ENCODE data around the gene DNAJB13. TPM values are rescaled to one million over a fixed set of nuclear protein-coding genes. Genes with fewer than 3 reads are reported as not detected.

Gene DNAJB13
- total and polyA plus RNA-seq, 3 experiments from 2014 or later: 0.31 to 0.44 TPM; not detected in 1

DNA sequence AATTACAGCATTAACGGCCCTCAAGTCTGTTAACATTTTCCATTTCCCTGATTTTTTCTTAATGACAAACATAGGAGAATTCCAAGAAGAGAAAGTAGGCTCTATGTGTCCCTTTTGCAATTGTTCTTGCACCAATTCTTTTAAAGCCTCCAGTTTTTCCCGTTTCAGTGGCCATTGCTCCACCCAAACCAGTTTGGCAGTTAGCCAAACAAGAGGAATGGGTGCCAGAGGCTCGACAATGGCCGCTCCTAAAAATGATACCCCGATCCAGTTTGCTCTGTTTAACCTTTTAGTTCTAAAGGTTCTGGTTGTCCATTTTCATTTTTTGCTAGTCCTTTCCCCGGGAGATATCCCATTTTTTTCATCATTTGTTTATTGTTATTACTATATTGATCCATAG lies 6.7 kb upstream of the DNAJB13 start:
- Histone ChIP-seq H3K4me1 (ENCODE audit: insufficient read depth, low read length) (no peaks in the 10 kb centered on the region), H3K36me3 (ENCODE audit: insufficient read depth, low read length) (no peaks in the 10 kb centered on the region), H3K27ac (ENCODE audit: low read depth, low read length) (no peak overlapping the region), H3K27me3 (ENCODE audit: insufficient read depth, low read length, poor library complexity, severe bottlenecking) (no peaks in the 10 kb centered on the region), H3K9me3 (ENCODE audit: low read length) (no peaks in the 10 kb centered on the region), H3K4me3 (ENCODE audit: low read length) (no peak overlapping the region)
- DNase-seq: no peak
- ChIA-PET CTCF (no interaction called here), POLR2A (no interaction called here)
- H3K4me3 Mint-ChIP-seq: no peak overlapping the region
- peaks cover 0 to 5% of the 10 kb centered on the region in 2 donors for H3K27me3 Mint-ChIP-seq
- H3K27ac Mint-ChIP-seq: peak overlapping the region in 1 of 8 donors; percentile 2
- peaks cover 2 to 13% (median 8%) of the 10 kb centered on the region in 3 donors for H3K36me3 Mint-ChIP-seq
- H3K9me3 Mint-ChIP-seq: no peaks in the 10 kb centered on the region
- no peaks in the 10 kb centered on the region for H3K4me1 Mint-ChIP-seq

DNA sequence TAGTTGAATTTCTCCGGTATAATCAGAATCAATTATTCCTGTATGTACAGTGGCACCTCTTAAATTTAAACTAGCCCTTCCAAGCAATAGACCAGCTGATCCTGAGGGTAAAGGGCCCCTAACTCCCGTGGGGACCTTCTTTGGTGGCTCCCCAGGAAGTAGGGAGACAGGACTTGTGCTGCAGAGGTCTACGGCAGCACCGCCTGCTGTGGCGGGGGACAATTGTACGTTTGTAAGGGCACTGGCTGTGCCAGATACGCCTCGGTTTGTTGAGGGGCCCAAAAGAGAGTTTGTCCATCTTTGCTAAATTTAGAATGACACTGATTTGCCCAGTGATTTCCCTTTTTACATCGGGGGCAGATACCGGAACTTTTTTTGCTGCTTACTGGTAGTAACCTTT lies 5.9 kb upstream of the DNAJB13 start:
- POLR2A ChIA-PET: no interaction called here
- peaks cover 0 to 5% of the 10 kb centered on the region in 2 donors for H3K27me3 Mint-ChIP-seq
- Histone ChIP-seq H3K36me3 (ENCODE audit: insufficient read depth, low read length) (no peaks in the 10 kb centered on the region), H3K4me3 (ENCODE audit: low read length) (no peak overlapping the region), H3K4me1 (ENCODE audit: insufficient read depth, low read length) (no peaks in the 10 kb centered on the region), H3K9me3 (ENCODE audit: low read length) (no peaks in the 10 kb centered on the region), H3K27ac (ENCODE audit: low read depth, low read length) (no peak overlapping the region), H3K27me3 (ENCODE audit: insufficient read depth, low read length, poor library complexity, severe bottlenecking) (no peaks in the 10 kb centered on the region)
- H3K36me3 Mint-ChIP-seq: peaks cover 2 to 13% (median 8%) of the 10 kb centered on the region in 3 donors
- H3K27ac Mint-ChIP-seq: no peak overlapping the region
- H3K4me1 Mint-ChIP-seq: no peaks in the 10 kb centered on the region
- CTCF ChIA-PET: no interaction called here
- no peaks in the 10 kb centered on the region for H3K9me3 Mint-ChIP-seq
- no peak for DNase-seq
- no peak overlapping the region for H3K4me3 Mint-ChIP-seq

DNA sequence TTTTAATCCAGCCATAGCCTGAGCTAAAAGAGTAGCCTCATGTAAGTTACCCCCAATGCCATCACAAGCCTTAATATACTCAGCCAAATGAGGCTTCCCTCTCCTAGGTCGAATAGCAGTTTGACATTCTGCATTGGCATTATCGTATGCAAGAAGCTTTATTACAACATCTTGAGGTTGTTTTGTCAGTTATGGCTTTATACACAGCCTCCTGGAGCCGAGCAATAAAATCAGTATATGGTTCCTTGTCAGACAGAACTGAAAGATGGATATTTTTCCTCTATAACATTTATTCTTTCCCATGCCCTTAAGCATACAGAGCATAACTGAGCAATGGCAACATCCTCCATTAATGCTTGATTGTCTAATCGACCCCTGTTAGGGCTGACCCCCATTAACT lies 5.4 kb upstream of the DNAJB13 start:
- no peak for DNase-seq
- ChIA-PET CTCF (no interaction called here), POLR2A (no interaction called here)
- Mint-ChIP-seq H3K27ac (no peak overlapping the region), H3K36me3 (peaks cover 2 to 13% (median 8%) of the 10 kb centered on the region in 3 donors), H3K4me3 (no peak overlapping the region), H3K4me1 (no peaks in the 10 kb centered on the region), H3K9me3 (no peaks in the 10 kb centered on the region), H3K27me3 (peaks cover 0 to 5% of the 10 kb centered on the region in 2 donors)
- H3K36me3 ChIP-seq (ENCODE audit: insufficient read depth, low read length): no peaks in the 10 kb centered on the region
- H3K4me3 ChIP-seq (ENCODE audit: low read length): no peak overlapping the region
- no peaks in the 10 kb centered on the region for H3K9me3 ChIP-seq (ENCODE audit: low read length)
- no peaks in the 10 kb centered on the region for H3K27me3 ChIP-seq (ENCODE audit: insufficient read depth, low read length, poor library complexity, severe bottlenecking)
- H3K27ac ChIP-seq (ENCODE audit: low read depth, low read length): no peak overlapping the region
- no peaks in the 10 kb centered on the region for H3K4me1 ChIP-seq (ENCODE audit: insufficient read depth, low read length)

DNA sequence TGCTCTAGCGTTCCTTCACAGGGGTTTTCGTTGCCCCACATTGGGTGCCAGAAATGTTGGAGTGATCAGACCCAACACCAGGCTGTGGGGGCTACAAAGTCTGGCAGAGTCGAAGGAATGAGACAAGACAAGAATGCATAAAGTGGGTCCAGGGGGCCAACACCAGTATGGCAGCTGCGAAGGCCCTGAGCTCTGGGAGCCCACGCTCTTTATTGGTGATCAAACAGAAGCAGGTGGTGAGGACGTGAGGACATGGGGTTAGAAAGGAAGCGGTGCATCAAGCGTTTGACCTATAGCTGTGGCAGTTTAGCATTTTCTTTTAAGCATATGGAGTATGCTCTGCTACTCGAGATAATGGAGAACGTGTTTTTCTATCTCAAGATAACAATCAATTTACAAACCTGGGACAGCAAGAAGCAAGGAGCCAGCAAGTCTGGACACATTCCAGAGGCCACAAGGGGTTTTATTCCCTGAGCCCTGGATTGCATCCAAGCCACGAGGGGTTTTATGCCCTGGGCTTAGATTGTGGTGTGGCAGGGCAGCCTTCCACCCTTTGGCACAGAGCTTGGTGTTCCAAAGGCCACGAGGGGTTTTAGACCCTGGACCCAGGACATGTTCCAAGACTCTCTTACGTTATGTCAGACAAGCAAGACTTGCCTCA lies 3.9 kb upstream of the DNAJB13 start:
- Mint-ChIP-seq H3K36me3 (peaks cover 0 to 5% (median 4%) of the 10 kb centered on the region in 3 donors), H3K27ac (peak overlapping the region in 1 of 8 donors; percentile 1), H3K9me3 (no peaks in the 10 kb centered on the region), H3K27me3 (peaks cover 0 to 5% of the 10 kb centered on the region in 2 donors), H3K4me3 (no peak overlapping the region), H3K4me1 (no peaks in the 10 kb centered on the region)
- Histone ChIP-seq H3K4me1 (ENCODE audit: insufficient read depth, low read length) (no peaks in the 10 kb centered on the region), H3K27me3 (ENCODE audit: insufficient read depth, low read length, poor library complexity, severe bottlenecking) (no peaks in the 10 kb centered on the region), H3K36me3 (ENCODE audit: insufficient read depth, low read length) (no peaks in the 10 kb centered on the region), H3K4me3 (ENCODE audit: low read length) (no peak overlapping the region), H3K27ac (ENCODE audit: low read depth, low read length) (no peak overlapping the region), H3K9me3 (ENCODE audit: low read length) (no peaks in the 10 kb centered on the region)
- no peak for DNase-seq
- POLR2A ChIA-PET: interaction anchor here (0.7 kb wide), 1 partner anchor 22 kb away, joined by 3 read pairs; no protein-coding TSS in a partner anchor
- CTCF ChIA-PET: no interaction called here

DNA sequence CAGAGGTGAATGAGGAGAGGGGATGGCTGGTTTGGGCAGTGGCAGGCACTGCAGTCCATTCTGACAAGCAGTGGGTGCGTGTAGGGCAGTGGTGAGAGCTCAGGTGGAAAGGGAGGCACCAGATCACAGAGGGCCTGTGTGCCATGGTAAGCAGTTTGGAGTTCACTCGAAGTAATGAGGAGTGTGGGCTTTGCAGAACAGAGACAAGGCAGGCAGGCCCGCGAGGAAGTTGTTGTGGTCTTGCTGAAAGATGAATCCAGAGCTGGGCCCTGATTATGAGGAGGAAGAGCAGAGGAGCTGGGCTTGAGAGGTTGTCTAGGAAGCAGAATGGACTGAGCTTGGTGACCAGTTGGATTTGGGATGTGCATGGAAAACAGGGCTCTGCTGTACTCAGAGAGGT lies 1.6 kb upstream of the DNAJB13 start:
- H3K4me1 Mint-ChIP-seq: no peaks in the 10 kb centered on the region
- Histone ChIP-seq H3K27me3 (ENCODE audit: insufficient read depth, low read length, poor library complexity, severe bottlenecking) (no peaks in the 10 kb centered on the region), H3K4me3 (ENCODE audit: low read length) (no peak overlapping the region), H3K4me1 (ENCODE audit: insufficient read depth, low read length) (no peaks in the 10 kb centered on the region), H3K9me3 (ENCODE audit: low read length) (no peaks in the 10 kb centered on the region), H3K27ac (ENCODE audit: low read depth, low read length) (no peak overlapping the region), H3K36me3 (ENCODE audit: insufficient read depth, low read length) (no peaks in the 10 kb centered on the region)
- H3K4me3 Mint-ChIP-seq: no peak overlapping the region
- ChIA-PET POLR2A (no interaction called here), CTCF (no interaction called here)
- H3K9me3 Mint-ChIP-seq: no peaks in the 10 kb centered on the region
- DNase-seq: no peak
- no peak overlapping the region for H3K27ac Mint-ChIP-seq
- peaks cover 0 to 6% of the 10 kb centered on the region in 2 donors for H3K27me3 Mint-ChIP-seq
- peaks cover 0 to 4% (median 4%) of the 10 kb centered on the region in 3 donors for H3K36me3 Mint-ChIP-seq

DNA sequence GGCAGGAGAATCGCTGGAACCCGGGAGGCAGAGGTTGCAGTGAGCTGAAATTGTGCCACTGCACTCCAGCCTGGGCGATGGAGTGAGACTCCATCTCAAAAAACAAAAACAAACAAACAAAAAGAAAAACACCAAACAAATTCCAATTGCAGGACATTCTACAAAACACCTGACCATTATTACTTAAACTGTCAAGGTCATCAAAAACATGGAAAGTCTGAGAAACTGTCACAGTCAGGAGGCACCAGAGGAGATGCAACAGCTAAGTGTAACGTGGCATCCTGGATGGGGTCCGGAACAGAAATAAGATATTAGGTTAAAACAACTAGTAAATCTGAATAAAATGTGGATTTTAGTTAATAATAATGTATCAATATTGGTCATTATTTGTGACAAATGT lies 914 bp upstream of the DNAJB13 start:
- Histone ChIP-seq H3K4me1 (ENCODE audit: insufficient read depth, low read length) (no peaks in the 10 kb centered on the region), H3K36me3 (ENCODE audit: insufficient read depth, low read length) (no peaks in the 10 kb centered on the region), H3K27ac (ENCODE audit: low read depth, low read length) (no peak overlapping the region), H3K27me3 (ENCODE audit: insufficient read depth, low read length, poor library complexity, severe bottlenecking) (no peaks in the 10 kb centered on the region), H3K9me3 (ENCODE audit: low read length) (no peaks in the 10 kb centered on the region), H3K4me3 (ENCODE audit: low read length) (no peak overlapping the region)
- Mint-ChIP-seq H3K27ac (no peak overlapping the region), H3K36me3 (peaks cover 0 to 4% (median 4%) of the 10 kb centered on the region in 3 donors), H3K4me1 (no peaks in the 10 kb centered on the region), H3K27me3 (peaks cover 2 to 5% of the 10 kb centered on the region in 2 donors), H3K4me3 (no peak overlapping the region), H3K9me3 (no peaks in the 10 kb centered on the region)
- POLR2A ChIA-PET: no interaction called here
- CTCF ChIA-PET: no interaction called here
- no peak for DNase-seq

DNA sequence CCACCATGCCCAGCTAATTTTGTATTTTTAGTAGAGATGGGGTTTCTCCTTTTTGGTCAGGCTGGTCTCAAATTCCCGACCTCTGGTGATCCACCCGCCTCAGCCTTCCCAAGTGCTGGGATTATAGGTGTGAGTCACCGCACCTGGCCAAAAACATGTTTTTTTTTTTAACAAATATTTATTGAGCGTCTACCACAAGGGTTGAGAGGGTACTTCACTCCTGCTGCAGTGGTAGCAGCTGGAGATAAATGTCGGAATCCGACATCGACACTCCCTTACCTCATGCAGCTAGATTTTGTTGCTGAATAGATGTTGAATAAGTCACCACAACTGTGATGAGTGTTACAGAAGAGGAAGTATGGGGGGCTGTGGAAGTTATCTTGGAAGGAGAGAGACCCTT lies 971 bp downstream of the DNAJB13 start:
- Histone ChIP-seq H3K27me3 (ENCODE audit: insufficient read depth, low read length, poor library complexity, severe bottlenecking) (no peaks in the 10 kb centered on the region), H3K9me3 (ENCODE audit: low read length) (no peaks in the 10 kb centered on the region), H3K27ac (ENCODE audit: low read depth, low read length) (no peak overlapping the region), H3K4me3 (ENCODE audit: low read length) (no peak overlapping the region), H3K4me1 (ENCODE audit: insufficient read depth, low read length) (no peaks in the 10 kb centered on the region), H3K36me3 (ENCODE audit: insufficient read depth, low read length) (no peaks in the 10 kb centered on the region)
- ChIA-PET POLR2A (no interaction called here), CTCF (no interaction called here)
- H3K9me3 Mint-ChIP-seq: no peaks in the 10 kb centered on the region
- H3K36me3 Mint-ChIP-seq: peaks cover 0 to 4% (median 4%) of the 10 kb centered on the region in 3 donors
- H3K27me3 Mint-ChIP-seq: peaks cover 7 to 12% of the 10 kb centered on the region in 2 donors
- no peak for DNase-seq
- H3K27ac Mint-ChIP-seq: no peak overlapping the region
- H3K4me1 Mint-ChIP-seq: no peaks in the 10 kb centered on the region
- no peak overlapping the region for H3K4me3 Mint-ChIP-seq

DNA sequence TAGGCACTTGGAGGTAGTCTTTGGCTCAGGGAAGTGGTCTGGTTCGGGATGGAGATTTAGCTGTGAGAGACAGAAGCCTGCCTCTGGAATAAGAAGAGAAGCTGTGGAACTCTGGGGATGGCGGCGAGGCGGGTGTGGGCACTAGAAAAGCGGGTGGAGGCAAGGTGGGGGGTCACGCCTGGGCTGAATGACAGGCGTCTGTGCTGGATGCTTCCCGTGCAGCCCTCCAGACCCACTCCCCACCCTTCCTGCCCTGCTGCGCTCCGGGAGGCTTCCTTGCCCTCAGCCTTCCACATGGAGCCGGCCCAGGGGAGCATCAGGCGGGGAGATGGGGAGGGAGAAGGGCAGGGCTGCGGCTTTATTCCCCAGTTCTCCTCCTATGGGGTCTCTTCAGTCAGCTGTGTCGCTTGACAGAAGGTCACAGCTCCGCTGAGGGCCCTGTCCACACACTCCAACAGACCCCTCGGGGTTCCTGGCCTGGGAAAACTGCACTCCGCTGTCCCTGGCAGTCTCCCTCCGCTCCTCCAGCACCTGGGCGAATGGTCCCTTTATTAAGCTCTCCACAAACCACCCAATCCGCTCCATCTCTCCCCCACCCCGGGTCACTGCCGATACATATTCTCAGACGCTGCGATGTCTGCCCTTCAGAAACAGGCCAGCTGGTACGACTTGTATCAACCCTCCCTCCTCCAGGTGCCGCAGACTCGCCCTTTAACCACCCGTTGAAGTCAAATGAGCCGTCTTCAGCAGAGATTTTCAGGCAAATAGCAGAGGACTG lies 6.2 kb downstream of the DNAJB13 start:
- no peaks in the 10 kb centered on the region for H3K27me3 ChIP-seq (ENCODE audit: insufficient read depth, low read length, poor library complexity, severe bottlenecking)
- CTCF ChIA-PET: no interaction called here

More for the DNA sequence above, 6.2 kb downstream of the DNAJB13 start:
- peak overlapping the region in 3 of 7 donors; percentile 35 to 63 (median 52) for H3K4me3 Mint-ChIP-seq
- H3K9me3 ChIP-seq (ENCODE audit: low read length): no peaks in the 10 kb centered on the region
- no peak overlapping the region for H3K27ac Mint-ChIP-seq
- no peak overlapping the region for H3K27ac ChIP-seq (ENCODE audit: low read depth, low read length)
- no peaks in the 10 kb centered on the region for H3K36me3 ChIP-seq (ENCODE audit: insufficient read depth, low read length)
- no peaks in the 10 kb centered on the region for H3K4me1 ChIP-seq (ENCODE audit: insufficient read depth, low read length)
- H3K4me1 Mint-ChIP-seq: peaks cover 0 to 3% (median 0%) of the 10 kb centered on the region in 3 donors
- DNase-seq: no peak
- no peak overlapping the region for H3K4me3 ChIP-seq (ENCODE audit: low read length)
- POLR2A ChIA-PET: interaction anchor here (0.7 kb wide), 1 partner anchor 10 kb away, joined by 4 read pairs; no protein-coding TSS in a partner anchor
- peaks cover 0 to 2% (median 0%) of the 10 kb centered on the region in 3 donors for H3K36me3 Mint-ChIP-seq
- H3K27me3 Mint-ChIP-seq: peaks cover 7 to 17% of the 10 kb centered on the region in 2 donors
- no peaks in the 10 kb centered on the region for H3K9me3 Mint-ChIP-seq

Measured in CD8-positive, alpha-beta memory T cell (primary cell).